ENCODE data around the gene ZFP3.
"Not testable (repeated sequence)": the region's sequence is repeated elsewhere in the genome, so short reads cannot be mapped to it uniquely, and the experiment has no call there.

The ZFP3 gene

DNA sequence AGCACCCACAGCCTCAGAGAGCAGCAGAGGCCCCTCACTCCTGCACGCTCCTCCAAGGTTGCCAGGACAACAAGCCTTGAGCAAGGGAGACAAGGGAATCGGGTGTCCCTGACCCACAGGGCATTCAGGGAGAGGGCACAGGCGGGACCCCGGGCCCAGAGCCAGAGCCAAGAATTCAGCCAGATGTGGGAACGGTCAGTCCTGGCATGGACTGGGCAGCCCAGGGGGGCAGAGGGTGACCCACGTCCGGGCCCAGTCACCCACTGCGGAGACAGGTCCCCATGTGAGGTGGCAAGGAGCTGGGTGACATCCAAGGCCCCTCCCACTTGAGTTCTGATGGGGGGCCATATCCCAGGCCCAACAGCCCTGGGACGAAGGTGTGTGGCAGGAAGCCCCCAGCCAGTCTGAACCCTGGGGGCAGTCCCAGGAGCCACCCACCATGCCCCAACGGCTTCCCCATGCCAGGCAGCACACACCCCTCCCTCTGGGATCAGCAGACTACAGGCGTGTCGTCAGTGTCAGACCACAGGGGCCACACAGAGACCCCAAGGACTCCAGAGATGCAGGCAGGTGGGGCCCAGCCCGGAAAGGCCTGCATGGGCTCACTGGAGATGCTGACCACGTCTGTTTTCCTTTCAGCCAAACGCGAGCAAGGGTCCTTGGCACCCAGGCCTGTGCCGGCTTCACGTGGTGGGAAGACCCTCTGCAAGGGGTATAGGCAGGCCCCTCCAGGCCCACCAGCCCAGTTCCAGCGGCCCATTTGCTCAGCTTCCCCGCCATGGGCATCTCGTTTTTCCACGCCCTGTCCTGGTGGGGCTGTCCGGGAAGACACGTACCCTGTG is 60.6 kb downstream of the ZFP3 start:
- no peak for DNase-seq (ENCODE audit: low spot score)

GRCh38 chr17:5139458-5139732 is 61.1 kb downstream of the ZFP3 start:
- DNase-seq (ENCODE audit: low spot score), result no peak

- not testable (repeated sequence) for DNase-seq (ENCODE audit: low spot score)
These were observed 64.6 kb downstream of the ZFP3 start for GRCh38 chr17:5142877-5143276.
